IMR-90 (cell line): ENCODE results near the gene BCHE. TPM values are rescaled to one million over a fixed set of nuclear protein-coding genes. Genes with fewer than 3 reads are reported as not detected.

Experiments used
- ATAC-seq: fragments of 200-7000 bp; cut with Tn5 transposase; 2 replicates; pipeline ENCODE4 v1.9.1; 2020; ENCODE audit warnings: low read depth, mild to moderate bottlenecking, moderate library complexity
- BruUV-seq: library from RNA; stranded (reverse); fragments of 400-500 nt; replicated peaks from 2 replicates; lab custom pipeline; 2021; lab: Mats Ljungman, UMichigan
- CTCF ChIA-PET: fragments of 300-600 bp; formaldehyde crosslinking; extraction: SDS; loops from one replicate; lab custom pipeline; 2021; ENCODE audit warnings: antibody characterized with exemption; lab: Yijun Ruan, JAX
- POLR2A ChIA-PET: fragments of 300-600 bp; sonication (Branson Sonifier 250); formaldehyde crosslinking; loops from one replicate; lab custom pipeline; 2022; ENCODE audit warnings: antibody characterized with exemption; ENCODE audit not compliant: unreplicated experiment; lab: Charles Lee
- DNase-seq: peaks from one replicate; pipeline ENCODE4 v3.0.0; 2013
- H2AFZ ChIP-seq: replicated peaks from 2 replicates; pipeline ENCODE3; 2013; ENCODE audit warnings: low read length, mild to moderate bottlenecking; ENCODE audit not compliant: poor library complexity
- H2AK5ac ChIP-seq: 2 replicates; pipeline ENCODE4 v1.6.1; 2013; ENCODE audit warnings: low read depth, low read length, inconsistent platforms
- H2AK9ac ChIP-seq: replicated peaks from 2 replicates; pipeline ENCODE3; 2013; ENCODE audit warnings: mild to moderate bottlenecking, low read depth, low read length, moderate library complexity; ENCODE audit not compliant: poor library complexity
- H2BK120ac ChIP-seq: 2 replicates; pipeline ENCODE4 v1.6.1; 2013; ENCODE audit warnings: low read depth, low read length, inconsistent platforms
- H2BK15ac ChIP-seq: 3 replicates; pipeline ENCODE4 v1.6.1; 2013; ENCODE audit warnings: low read depth, low read length, inconsistent platforms
- H2BK20ac ChIP-seq: 2 replicates; pipeline ENCODE4 v1.6.1; 2013; ENCODE audit warnings: low read depth, mild to moderate bottlenecking, inconsistent platforms, low read length, moderate library complexity
- H2BK5ac ChIP-seq: 2 replicates; pipeline ENCODE4 v1.6.1; 2013; ENCODE audit warnings: mild to moderate bottlenecking, low read depth, low read length, inconsistent platforms; ENCODE audit not compliant: poor library complexity, severe bottlenecking
- H3K14ac ChIP-seq: replicated peaks from 2 replicates; pipeline ENCODE4 v1.6.1; 2013; ENCODE audit warnings: low read depth, low read length, inconsistent platforms
- H3K18ac ChIP-seq: 2 replicates; pipeline ENCODE4 v1.6.1; 2013; ENCODE audit warnings: low read depth, low read length, control low read depth
- H3K23ac ChIP-seq: 2 replicates; pipeline ENCODE4 v1.6.1; 2013; ENCODE audit warnings: low read depth, low read length, inconsistent platforms
- H3K27ac ChIP-seq: 2 replicates; pipeline ENCODE4 v1.5.1; 2013; ENCODE audit warnings: mild to moderate bottlenecking, control low read depth, low read length; ENCODE audit not compliant: insufficient read depth
- H3K27me3 ChIP-seq: 2 replicates; pipeline ENCODE4 v1.6.1; 2013; ENCODE audit warnings: low read length; ENCODE audit not compliant: control insufficient read depth, insufficient read depth
- H3K36me3 ChIP-seq: 2 replicates; pipeline ENCODE4 v1.6.1; 2013; ENCODE audit warnings: low read length, mixed read lengths; ENCODE audit not compliant: control insufficient read depth, insufficient read depth
- H3K4ac ChIP-seq: 2 replicates; pipeline ENCODE4 v1.6.1; 2013; ENCODE audit warnings: low read depth, low read length, inconsistent platforms
- H3K4me1 ChIP-seq: 2 replicates; pipeline ENCODE4 v1.6.1; 2013; ENCODE audit warnings: low read length, mixed read lengths; ENCODE audit not compliant: control insufficient read depth, insufficient read depth
- H3K4me2 ChIP-seq: 2 replicates; pipeline ENCODE4 v1.6.1; 2013; ENCODE audit warnings: low read depth, mild to moderate bottlenecking, control low read depth, low read length, moderate library complexity
- H3K4me3 ChIP-seq: 2 replicates; pipeline ENCODE4 v1.5.1; 2013; ENCODE audit warnings: low read depth, mild to moderate bottlenecking, control low read depth, low read length, moderate library complexity; ENCODE audit not compliant: insufficient read depth
- H3K56ac ChIP-seq: 2 replicates; pipeline ENCODE4 v1.6.1; 2013; ENCODE audit warnings: low read length, inconsistent platforms; ENCODE audit not compliant: insufficient read depth; ENCODE audit errors: extremely low read depth
- H3K79me1 ChIP-seq, 2 experiments: 2 replicates each; pipeline ENCODE4 v1.6.1; 2013; ENCODE audit warnings: low read length in 2 of 2, inconsistent platforms in 1 of 2, low read depth in 1 of 2
- H3K9ac ChIP-seq: 2 replicates; pipeline ENCODE4 v1.6.1; 2013; ENCODE audit warnings: low read depth, low read length, control low read depth
- H3K9me1 ChIP-seq: 2 replicates; pipeline ENCODE4 v1.6.1; 2013; ENCODE audit warnings: low read length, inconsistent platforms; ENCODE audit not compliant: insufficient read depth
- H3K9me3 ChIP-seq: 2 replicates; pipeline ENCODE4 v1.6.1; 2013; ENCODE audit warnings: low read length; ENCODE audit not compliant: control insufficient read depth, insufficient read depth
- H4K20me1 ChIP-seq: 2 replicates; pipeline ENCODE4 v1.6.1; 2013; ENCODE audit warnings: low read length, inconsistent platforms; ENCODE audit not compliant: insufficient read depth
- H4K5ac ChIP-seq: 2 replicates; pipeline ENCODE4 v1.6.1; 2013; ENCODE audit warnings: mild to moderate bottlenecking, low read depth, low read length, control low read depth
- H4K8ac ChIP-seq, 2 experiments: 2 replicates each; pipeline ENCODE4 v1.6.1; 2013; ENCODE audit warnings: low read depth in 2 of 2, low read length in 2 of 2, control low read depth in 1 of 2, inconsistent platforms in 1 of 2
- H4K91ac ChIP-seq: 2 replicates; pipeline ENCODE4 v1.6.1; 2013; ENCODE audit warnings: low read depth, low read length, inconsistent platforms; ENCODE audit not compliant: insufficient read depth
- MAZ ChIP-seq: IDR thresholded peaks from 2 replicates; pipeline ENCODE4 v1.6.1; 2012; ENCODE audit warnings: low read depth, mild to moderate bottlenecking, low read length, improper control_type of control experiment, moderate library complexity, borderline replicate concordance
- dilution Hi-C: fragments of 300-500 bp; cut with HindIII; formaldehyde crosslinking; loops from one replicate; pipeline ENCODE4 v1.14.3; 2018; ENCODE audit warnings: low sequenced_read_pairs; ENCODE audit not compliant: unreplicated experiment
- in situ Hi-C: fragments of 300-500 bp; cut with MboI; formaldehyde crosslinking; loops from 3 replicates; pipeline ENCODE4 v1.14.3; 2019; ENCODE audit warnings: low sequenced_read_pairs, inconsistent platforms, mixed read lengths
- intact Hi-C: fragments of 100-400 bp; cut with micrococcal nuclease; formaldehyde crosslinking; loops from 2 replicates; pipeline ENCODE4 v1.10.0; 2022
- polyA plus RNA-seq, 3 experiments: library from polyadenylated mRNA; depleted of rRNA; stranded (reverse); fragments of >200 nt; gene quantifications; 2 replicates each; pipeline ENCODE4 v1.2.3, GENCODE V29; 2012; ENCODE audit warnings: low replicate concordance in 1 of 3
- total RNA-seq: library from RNA; depleted of rRNA; stranded (reverse); fragments of >200 nt; gene quantifications from 2 replicates; pipeline ENCODE4 v1.2.3, GENCODE V29; 2012

Gene BCHE
- total and polyA plus RNA-seq, 2 of the 4 experiments (the other 2 are of a cell fraction) = 1.5 to 1.6 TPM

DNA sequence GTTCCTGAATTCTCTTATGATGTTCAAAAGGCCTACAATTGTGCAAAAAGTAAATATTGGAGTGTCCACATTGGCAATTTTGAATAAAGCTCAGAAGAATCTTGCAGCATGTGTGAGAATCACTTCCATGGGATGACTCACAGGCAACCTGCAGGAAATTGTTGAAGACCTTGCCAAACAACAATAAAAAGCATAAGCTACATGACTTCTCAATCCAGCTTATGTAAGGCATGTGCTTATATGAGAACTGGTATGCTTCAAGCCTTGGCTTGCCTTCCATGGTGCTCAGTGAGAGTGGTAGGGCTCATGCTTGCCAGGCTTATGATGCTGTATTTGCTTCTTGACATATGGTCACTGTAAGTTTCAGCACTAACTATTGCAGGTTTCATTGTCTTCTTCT lies 18.4 kb upstream of the BCHE start:
- dilution Hi-C loops = no loop called here
- Histone ChIP-seq H3K4me2 (no peak overlapping the region), H3K9ac (no peak overlapping the region), H3K56ac (no peak overlapping the region), H3K9me3 (no peaks in the 10 kb centered on the region), H4K8ac (no peak overlapping the region), H3K27me3 (no peaks in the 10 kb centered on the region), H2BK5ac (no peak overlapping the region), H3K23ac (no peak overlapping the region), H3K18ac (no peak overlapping the region), H3K79me1 (no peaks in the 10 kb centered on the region), H4K91ac (no peak overlapping the region), H2BK20ac (no peak overlapping the region), H2AK5ac (no peak overlapping the region), H2AFZ (no peak overlapping the region), H3K36me3 (no peaks in the 10 kb centered on the region), H2BK15ac (no peak overlapping the region), H3K4ac (no peak overlapping the region), H4K20me1 (no peaks in the 10 kb centered on the region), H3K4me3 (no peak overlapping the region), H4K5ac (no peak overlapping the region), H3K27ac (no peak overlapping the region), H3K9me1 (no peaks in the 10 kb centered on the region), H2AK9ac (no peak overlapping the region), H3K4me1 (no peaks in the 10 kb centered on the region), H2BK120ac (no peak overlapping the region), H3K14ac (no peak overlapping the region)
- TF ChIP-seq MAZ = no peak
- ChIA-PET CTCF (no interaction called here), POLR2A (no interaction called here)
- BruUV-seq = no TSS peak
- ATAC-seq (no peak), DNase-seq (no peak)
- in situ Hi-C loops = no loop called here
- intact Hi-C loops = loop anchor here (10.0 kb wide), 1 partner anchor 1179 kb away; no protein-coding TSS in a partner anchor
